CD4-positive, CD25-positive, alpha-beta regulatory T cell (primary cell): ENCODE measurements around the gene NADK. TPM values are rescaled to one million over a fixed set of nuclear protein-coding genes. Genes with fewer than 3 reads are reported as not detected.

ENCODE experiments used
- polyA plus RNA-seq, 4 donors: library from polyadenylated mRNA; unstranded; fragments of 300-500 nt; fragmentation: Illumina TruSeq; gene quantifications; one replicate each; pipeline ENCODE4 v1.2.3, GENCODE V29; 2021
- total RNA-seq: library from RNA; stranded (reverse); gene quantifications from one replicate; pipeline ENCODE4 v1.2.3, GENCODE V29; 2022

Gene NADK
- total and polyA plus RNA-seq, 5 donors from 2014 or later, result 18.7 to 52.6 (median 22.6) TPM

Other genes starting within 250 kb of the NADK start
- not detected for gene TMEM240, start 237.8 kb downstream of the NADK start, total RNA-seq
- not detected for gene TMEM240, start 237.8 kb downstream of the NADK start, polyA plus RNA-seq
- gene SSU72, start 203.6 kb downstream of the NADK start, total RNA-seq, result 104 TPM
- 100 to 1,000 TPM; 185 to 279 (median 217) TPM for gene SSU72, start 203.6 kb downstream of the NADK start, polyA plus RNA-seq
- 0.96 TPM for gene FNDC10, start 178.3 kb downstream of the NADK start, total RNA-seq
- under 1 TPM; 0.21 to 0.37 (median 0.29) TPM for gene FNDC10, start 178.3 kb downstream of the NADK start, polyA plus RNA-seq
- 58.2 TPM for gene MIB2, start 163.0 kb downstream of the NADK start, total RNA-seq
- gene MIB2, start 163.0 kb downstream of the NADK start, polyA plus RNA-seq, result 10 to 100 TPM; 15.9 to 20.6 (median 19.0) TPM
- 4.1 TPM for gene MMP23B, start 146.3 kb downstream of the NADK start, total RNA-seq
- gene MMP23B, start 146.3 kb downstream of the NADK start, polyA plus RNA-seq, result under 1 TPM in 2 of 4 donors, not detected in 2; 0.18 to 0.21 TPM
- gene CDK11B, start 119.5 kb downstream of the NADK start, total RNA-seq, result 47.2 TPM
- 10 to 100 TPM in 1 of 4 donors, 1 to 10 TPM in 3; 9.3 to 11.3 (median 9.7) TPM for gene CDK11B, start 119.5 kb downstream of the NADK start, polyA plus RNA-seq
- gene SLC35E2B, start 85.7 kb downstream of the NADK start, total RNA-seq, result 77.6 TPM
- 10 to 100 TPM; 25.8 to 32.0 (median 30.6) TPM for gene SLC35E2B, start 85.7 kb downstream of the NADK start, polyA plus RNA-seq
- gene CDK11A, start 54.1 kb downstream of the NADK start, total RNA-seq, result 212 TPM
- gene CDK11A, start 54.1 kb downstream of the NADK start, polyA plus RNA-seq, result 10 to 100 TPM; 10.2 to 30.4 (median 15.3) TPM
- gene GNB1, start 112.6 kb upstream of the NADK start, total RNA-seq, result 242 TPM
- 100 to 1,000 TPM in 2 of 4 donors, 10 to 100 TPM in 2; 47.0 to 106 (median 78.3) TPM for gene GNB1, start 112.6 kb upstream of the NADK start, polyA plus RNA-seq
- not detected for gene CALML6, start 136.8 kb upstream of the NADK start, total RNA-seq
- not detected for gene CALML6, start 136.8 kb upstream of the NADK start, polyA plus RNA-seq
- 0.62 TPM for gene TMEM52, start 140.8 kb upstream of the NADK start, total RNA-seq
- under 1 TPM in 1 of 4 donors, not detected in 3; 0.50 TPM for gene TMEM52, start 140.8 kb upstream of the NADK start, polyA plus RNA-seq
- gene CFAP74, start 225.3 kb upstream of the NADK start, total RNA-seq, result not detected
- not detected for gene CFAP74, start 225.3 kb upstream of the NADK start, polyA plus RNA-seq
- 0.22 TPM for gene GABRD, start 240.9 kb upstream of the NADK start, total RNA-seq
- gene GABRD, start 240.9 kb upstream of the NADK start, polyA plus RNA-seq, result not detected